Tracheal epithelial cell (primary cell): ENCODE data around the gene ROPN1L. TPM values are rescaled to one million over a fixed set of nuclear protein-coding genes. Genes with fewer than 3 reads are reported as not detected.

ENCODE experiments used
- total RNA-seq: library from RNA; depleted of rRNA; stranded (reverse); fragments of >200 nt; gene quantifications from 2 replicates; pipeline ENCODE4 v1.2.1, GENCODE V29; 2014

The ROPN1L gene
- under 0.01 and 0.21 TPM in 2 replicates for total RNA-seq

DNA sequence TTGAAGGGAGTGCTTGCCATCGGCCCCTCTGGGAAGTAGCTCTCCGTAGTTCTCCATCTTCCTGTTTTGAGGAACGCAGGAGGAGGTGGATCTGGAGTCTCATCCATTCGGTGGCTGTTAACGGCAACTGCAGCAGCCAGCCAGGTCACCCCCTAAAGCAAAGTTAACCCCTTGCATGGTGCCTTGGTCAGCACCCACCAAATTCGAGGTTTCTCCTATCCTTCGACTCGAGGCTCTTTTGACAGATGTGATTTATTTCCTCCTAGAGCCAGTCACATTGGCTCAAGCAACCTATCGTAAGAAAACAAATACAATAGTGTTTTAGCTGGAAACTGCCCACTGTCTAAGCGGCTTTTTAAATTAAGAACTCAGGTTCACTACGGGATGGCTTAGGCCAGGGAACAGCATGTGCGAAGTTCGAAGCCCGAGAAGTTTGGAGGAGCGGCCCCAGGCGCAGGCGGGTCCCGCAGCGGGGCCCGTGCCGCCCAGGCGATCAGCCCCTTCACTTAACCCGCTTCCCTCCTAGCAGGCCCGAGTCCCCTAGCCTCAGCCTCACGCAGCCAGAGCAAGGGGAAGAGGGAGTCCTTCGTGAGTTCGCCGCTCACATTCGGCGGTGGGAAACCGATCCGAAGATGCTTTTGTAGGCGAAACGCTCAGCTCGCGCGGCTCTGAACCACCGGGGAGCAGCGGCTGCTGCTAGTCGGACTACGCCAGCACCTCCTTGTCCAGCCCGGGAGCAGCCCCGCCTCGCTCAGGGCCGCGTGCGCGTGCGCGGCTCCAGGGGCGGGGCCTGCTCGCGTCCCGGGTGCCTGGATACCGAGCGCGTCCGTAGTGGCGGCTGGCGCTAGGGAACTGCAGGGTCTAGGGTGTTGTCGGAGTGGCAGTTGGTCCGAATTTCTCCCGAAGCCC is at the start of gene ROPN1L:
TSS of gene ROPN1L (plus strand) at position 797 of the 909 bp plus-strand sequence. CDS start 289 bp downstream, outside the sequence.

Other genes starting within 250 kb of the ROPN1L start
- gene ATPSCKMT, start 192.0 kb upstream of the ROPN1L start, total RNA-seq, result 8.7 and 11.9 TPM in 2 replicates
- gene CCT5, start 191.6 kb upstream of the ROPN1L start, total RNA-seq, result 385 and 639 TPM in 2 replicates
- gene CMBL, start 134.0 kb upstream of the ROPN1L start, total RNA-seq, result 3.4 and 11.3 TPM in 2 replicates
- 63.5 and 79.5 TPM in 2 replicates for gene MARCHF6, start 88.2 kb upstream of the ROPN1L start, total RNA-seq
- gene ANKRD33B, start 122.2 kb downstream of the ROPN1L start, total RNA-seq, result 0.43 and 2.4 TPM in 2 replicates